ENCODE measurements around the gene PITPNM1. TPM values are rescaled to one million over a fixed set of nuclear protein-coding genes. Genes with fewer than 3 reads are reported as not detected.
"Not testable (repeated sequence)": the region's sequence is repeated elsewhere in the genome, so short reads cannot be mapped to it uniquely, and the experiment has no call there.

PITPNM1 gene
- total RNA-seq, 1 experiment from 2014 or later: 70.4 TPM

DNA sequence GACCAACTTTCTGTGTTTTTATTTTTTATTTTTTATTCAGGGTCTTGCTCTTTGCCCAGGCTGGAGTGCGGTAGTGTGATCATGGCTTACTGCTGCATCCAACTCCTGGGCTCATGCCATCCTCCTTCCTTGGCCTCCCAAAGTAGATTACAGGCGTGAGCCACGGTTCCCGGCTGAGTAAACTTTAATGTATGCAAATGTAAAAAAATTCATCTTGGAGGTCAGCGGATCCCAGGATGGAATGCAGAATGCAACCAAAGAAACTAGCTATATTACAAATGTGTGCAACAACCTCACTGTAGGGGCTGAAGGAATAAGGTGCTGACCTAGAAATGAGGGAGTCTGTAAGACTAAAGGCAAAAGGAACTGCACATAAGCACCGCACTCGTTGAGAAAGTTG is 9.0 kb upstream of the PITPNM1 start:
- ATAC-seq (no peak), DNase-seq (ENCODE audit: low read depth, low spot score) (no peak)
- POLR2A ChIA-PET: no interaction called here
- Histone ChIP-seq H3K36me3 (ENCODE audit: control insufficient read depth, insufficient read depth, low read length) (no peaks in the 10 kb centered on the region), H3K4me1 (ENCODE audit: control insufficient read depth, insufficient read depth, low read length) (peaks cover 2% of the 10 kb centered on the region; the same call in 1 of the 2 replicates), H3K4me3 (ENCODE audit: low read depth in 2 of 2, low read length in 2 of 2) (no peak overlapping the region), H3K27ac (ENCODE audit: low read length) (no peak overlapping the region), H3K27me3 (ENCODE audit: control insufficient read depth, insufficient read depth, low read length) (no peaks in the 10 kb centered on the region), H3K9me3 (ENCODE audit: control insufficient read depth, insufficient read depth, low read depth, low read length) (no peaks in the 10 kb centered on the region)
- no TSS peak for BruUV-seq (replicated peaks)
- TF ChIP-seq TCF7L2 (IDR thresholded peaks at IDR 0.05; ENCODE audit: low read depth, low read length) (no peak), SIN3A (IDR thresholded peaks at IDR 0.05; ENCODE audit: borderline replicate concordance, insufficient read depth, low read depth, low read length) (no peak), POLR2AphosphoS5 (IDR thresholded peaks at IDR 0.05; ENCODE audit: low read depth, low read length) (no peak), CTCF (IDR thresholded peaks at IDR 0.05) (no peak)
- TF ChIP-seq, protein P1, sequence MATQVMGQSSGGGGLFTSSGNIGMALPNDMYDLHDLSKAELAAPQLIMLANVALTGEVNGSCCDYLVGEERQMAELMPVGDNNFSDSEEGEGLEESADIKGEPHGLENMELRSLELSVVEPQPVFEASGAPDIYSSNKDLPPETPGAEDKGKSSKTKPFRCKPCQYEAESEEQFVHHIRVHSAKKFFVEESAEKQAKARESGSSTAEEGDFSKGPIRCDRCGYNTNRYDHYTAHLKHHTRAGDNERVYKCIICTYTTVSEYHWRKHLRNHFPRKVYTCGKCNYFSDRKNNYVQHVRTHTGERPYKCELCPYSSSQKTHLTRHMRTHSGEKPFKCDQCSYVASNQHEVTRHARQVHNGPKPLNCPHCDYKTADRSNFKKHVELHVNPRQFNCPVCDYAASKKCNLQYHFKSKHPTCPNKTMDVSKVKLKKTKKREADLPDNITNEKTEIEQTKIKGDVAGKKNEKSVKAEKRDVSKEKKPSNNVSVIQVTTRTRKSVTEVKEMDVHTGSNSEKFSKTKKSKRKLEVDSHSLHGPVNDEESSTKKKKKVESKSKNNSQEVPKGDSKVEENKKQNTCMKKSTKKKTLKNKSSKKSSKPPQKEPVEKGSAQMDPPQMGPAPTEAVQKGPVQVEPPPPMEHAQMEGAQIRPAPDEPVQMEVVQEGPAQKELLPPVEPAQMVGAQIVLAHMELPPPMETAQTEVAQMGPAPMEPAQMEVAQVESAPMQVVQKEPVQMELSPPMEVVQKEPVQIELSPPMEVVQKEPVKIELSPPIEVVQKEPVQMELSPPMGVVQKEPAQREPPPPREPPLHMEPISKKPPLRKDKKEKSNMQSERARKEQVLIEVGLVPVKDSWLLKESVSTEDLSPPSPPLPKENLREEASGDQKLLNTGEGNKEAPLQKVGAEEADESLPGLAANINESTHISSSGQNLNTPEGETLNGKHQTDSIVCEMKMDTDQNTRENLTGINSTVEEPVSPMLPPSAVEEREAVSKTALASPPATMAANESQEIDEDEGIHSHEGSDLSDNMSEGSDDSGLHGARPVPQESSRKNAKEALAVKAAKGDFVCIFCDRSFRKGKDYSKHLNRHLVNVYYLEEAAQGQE (IDR thresholded peaks at IDR 0.05; ENCODE audit: insufficient read depth in 1 of 2, low read depth in 2 of 2, low read length in 1 of 2): no peak
- in situ Hi-C loops (cut with HindIII; ENCODE audit: low pct_unique_long_range_greater_than_20kb, low sequenced_read_pairs) (no loop called here), intact Hi-C loops (cut with micrococcal nuclease; ENCODE audit: unreplicated experiment) (no loop called here)
- CTCF ChIA-PET: interaction anchor here (0.7 kb wide), 1 partner anchor 21 kb away, joined by 7 read pairs; no protein-coding TSS in a partner anchor

DNA sequence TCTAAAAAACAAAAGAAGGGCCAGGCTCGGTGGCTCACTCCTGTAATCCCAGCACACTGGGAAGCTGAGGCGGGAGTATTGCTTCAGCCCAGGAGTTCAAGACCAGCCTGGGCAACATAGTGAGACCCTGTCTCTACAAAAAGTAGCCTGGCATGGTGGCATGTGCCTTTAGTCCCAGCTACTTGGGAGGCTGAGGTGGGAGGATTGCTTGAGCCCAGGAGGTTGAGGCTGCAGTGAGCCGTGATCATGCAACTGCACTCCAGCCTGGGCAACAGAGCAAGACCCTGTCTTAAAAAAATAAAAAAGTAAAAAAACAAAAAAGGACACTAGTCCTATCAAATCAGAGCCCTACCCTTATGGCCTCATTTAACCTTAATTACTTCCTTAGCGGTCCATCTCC is 6.4 kb upstream of the PITPNM1 start:
- DNase-seq (ENCODE audit: low read depth, low spot score); in situ Hi-C loops (cut with HindIII; ENCODE audit: low pct_unique_long_range_greater_than_20kb, low sequenced_read_pairs); H3K4me1 ChIP-seq (ENCODE audit: control insufficient read depth, insufficient read depth, low read length); H3K9me3 ChIP-seq (ENCODE audit: control insufficient read depth, insufficient read depth, low read depth, low read length); intact Hi-C loops (cut with micrococcal nuclease; ENCODE audit: unreplicated experiment); H3K4me3 ChIP-seq (ENCODE audit: low read depth in 2 of 2, low read length in 2 of 2); H3K36me3 ChIP-seq (ENCODE audit: control insufficient read depth, insufficient read depth, low read length); H3K27me3 ChIP-seq (ENCODE audit: control insufficient read depth, insufficient read depth, low read length); BruUV-seq (replicated peaks); CTCF ChIA-PET; ATAC-seq; POLR2A ChIA-PET; H3K27ac ChIP-seq (ENCODE audit: low read length): not testable (repeated sequence)

GRCh38 chr11:67510023-67510345 is 4.8 kb upstream of the PITPNM1 start:
- DNase-seq (ENCODE audit: low read depth, low spot score) (no peak), ATAC-seq (no peak)
- Histone ChIP-seq H3K27ac (ENCODE audit: low read length) (no peak overlapping the region), H3K27me3 (ENCODE audit: control insufficient read depth, insufficient read depth, low read length) (no peaks in the 10 kb centered on the region), H3K4me1 (ENCODE audit: control insufficient read depth, insufficient read depth, low read length) (peaks cover 23% of the 10 kb centered on the region), H3K9me3 (ENCODE audit: control insufficient read depth, insufficient read depth, low read depth, low read length) (no peaks in the 10 kb centered on the region), H3K4me3 (ENCODE audit: low read depth in 2 of 2, low read length in 2 of 2) (no peak overlapping the region), H3K36me3 (ENCODE audit: control insufficient read depth, insufficient read depth, low read length) (no peaks in the 10 kb centered on the region)
- TF ChIP-seq SIN3A (IDR thresholded peaks at IDR 0.05; ENCODE audit: borderline replicate concordance, insufficient read depth, low read depth, low read length): no peak
- TF ChIP-seq, protein P1 (IDR thresholded peaks at IDR 0.05; ENCODE audit: insufficient read depth in 1 of 2, low read depth in 2 of 2, low read length in 1 of 2): no peak
- TF ChIP-seq POLR2AphosphoS5 (IDR thresholded peaks at IDR 0.05; ENCODE audit: low read depth, low read length): no peak
- no TSS peak for BruUV-seq (replicated peaks)
- intact Hi-C loops (cut with micrococcal nuclease; ENCODE audit: unreplicated experiment): no loop called here
- ChIA-PET POLR2A (no interaction called here), CTCF (no interaction called here)
- in situ Hi-C loops (cut with HindIII; ENCODE audit: low pct_unique_long_range_greater_than_20kb, low sequenced_read_pairs): no loop called here

All from Panc1 (cell line).